K562 (cell line): Measurements from ENCODE around the gene PIP5K1B. TPM values are rescaled to one million over a fixed set of nuclear protein-coding genes. Genes with fewer than 3 reads are reported as not detected.

Source experiments
- CREM ChIP-seq: IDR thresholded peaks from 2 replicates; pipeline ENCODE4 v1.6.1; 2014; ENCODE audit warnings: antibody characterized with exemption, low read depth
- E2F6 ChIP-seq, 2 experiments: IDR thresholded peaks; 2 replicates each; pipeline ENCODE4 v1.6.1; 2011; ENCODE audit warnings: borderline replicate concordance in 1 of 2, control low read depth in 1 of 2, low read depth in 1 of 2, low read length in 1 of 2, mild to moderate bottlenecking in 1 of 2, mixed read lengths in 1 of 2, moderate library complexity in 1 of 2; ENCODE audit not compliant: insufficient read depth in 1 of 2, insufficient read length in 1 of 2, poor library complexity in 1 of 2, severe bottlenecking in 1 of 2; ENCODE audit errors: extremely low read depth in 1 of 2
- JUN ChIP-seq, 2 experiments: sonication (generic) in 1 of 2; formaldehyde crosslinking in 1 of 2; IDR thresholded peaks; 2 replicates each; pipeline versions ENCODE4 v1.6.1 to v1.8.0; 2012 to 2022; ENCODE audit warnings: borderline replicate concordance in 2 of 2, mild to moderate bottlenecking in 2 of 2, improper control_type of control experiment in 1 of 2, low read depth in 1 of 2, low read length in 1 of 2, missing genetic modification reagents in 1 of 2
- LEF1 ChIP-seq: fragments of 450-650 bp; IDR thresholded peaks from 2 replicates; pipeline ENCODE4 v1.6.1; 2016; ENCODE audit warnings: mild to moderate bottlenecking
- MAX ChIP-seq: sonication (generic); formaldehyde crosslinking; IDR thresholded peaks from 2 replicates; pipeline ENCODE4 v1.9.0; 2022; ENCODE audit warnings: mild to moderate bottlenecking, missing genetic modification reagents
- NCOA2 ChIP-seq, 2 experiments: fragments of 450-650 bp; IDR thresholded peaks; 2 replicates each; pipeline ENCODE4 v1.6.1; 2018; ENCODE audit warnings: mild to moderate bottlenecking in 2 of 2, moderate library complexity in 1 of 2; ENCODE audit not compliant: partially characterized antibody in 2 of 2
- PKNOX1 ChIP-seq: fragments of 450-650 bp; IDR thresholded peaks from 2 replicates; pipeline ENCODE4 v1.6.1; 2016
- RAD21 ChIP-seq, 2 experiments: fragments of 250-450 bp in 1 of 2; fragments of 450-650 bp in 1 of 2; sonication (Bioruptor Pico) in 1 of 2; formaldehyde crosslinking in 1 of 2; IDR thresholded peaks in 1 of 2; conservative IDR thresholded peaks in 1 of 2; 2 replicates each; pipeline versions ENCODE4 v1.4.0 to v1.8.0; 2020 to 2022; ENCODE audit warnings: mild to moderate bottlenecking in 2 of 2, moderate library complexity in 1 of 2
- RCOR1 ChIP-seq, 2 experiments: IDR thresholded peaks; 2 replicates each; pipeline ENCODE4 v1.6.1; 2012; ENCODE audit warnings: low read depth in 2 of 2, low read length in 2 of 2, borderline replicate concordance in 1 of 2, improper control_type of control experiment in 1 of 2
- REST ChIP-seq, 2 experiments: fragments of 450-650 bp; formaldehyde crosslinking in 1 of 2; IDR thresholded peaks; 2 replicates each; pipeline versions ENCODE4 v1.4.0 to v1.6.1; 2014 to 2020; ENCODE audit warnings: mild to moderate bottlenecking in 2 of 2, borderline replicate concordance in 1 of 2, low read depth in 1 of 2
- SRSF7 ChIP-seq: fragments of 200-400 bp; formaldehyde crosslinking; optimal IDR thresholded peaks from 2 replicates; pipeline ENCODE3; 2017; ENCODE audit warnings: mild to moderate bottlenecking, low read depth, low read length
- polyA plus RNA-seq, 8 experiments: library from polyadenylated mRNA; depleted of rRNA in 4 of 8; stranded (reverse) in 5 of 8; unstranded in 3 of 8; fragments of >200 nt; fragmentation: Nextera tagmentation in 2 of 8; fragmentation: Illumina TruSeq in 1 of 8; extraction: Ambion mirVana in 2 of 8; extraction: Trizol in 1 of 8; gene quantifications; 2 replicates each; pipeline versions ENCODE4 v1.2.1 to v1.2.3, GENCODE V29; 2011 to 2014; ENCODE audit warnings: inconsistent platforms in 1 of 8, missing spikeins in 1 of 8
- total RNA-seq, 7 experiments: library from RNA; depleted of rRNA in 6 of 7; stranded (reverse); fragments of >200 nt in 6 of 7; fragmentation: Illumina TruSeq in 2 of 7; extraction: Trizol in 2 of 7; gene quantifications; 2 replicates each; pipeline versions ENCODE4 v1.2.1 to v1.2.3, GENCODE V29; 2011 to 2021; ENCODE audit warnings: low replicate concordance in 1 of 7

The PIP5K1B gene
- total and polyA plus RNA-seq, 9 of the 15 experiments (the other 6 are each of a cell fraction or from before 2014, with no cell fraction given): 3.1 to 12.9 (median 7.4) TPM

- TF ChIP-seq REST (IDR thresholded peaks at IDR 0.05; ENCODE audit: borderline replicate concordance) (0 out of 2 replicates have a peak, but pooled peaks have one; percentile 5), REST (CRISPR knock-in tag; IDR thresholded peaks at IDR 0.05; ENCODE audit: low read depth) (no peak), JUN (IDR thresholded peaks at IDR 0.05; ENCODE audit: borderline replicate concordance, low read depth, low read length) (no peak), JUN (CRISPR knock-in tag; IDR thresholded peaks at IDR 0.05; ENCODE audit: borderline replicate concordance) (no peak), SRSF7 (no peak), LEF1 (peak; percentile 38; the same call in 1 of the 2 replicates), E2F6 (IDR thresholded peaks at IDR 0.05; ENCODE audit: borderline replicate concordance in 1 of 2, extremely low read depth in 1 of 2, insufficient read depth in 1 of 2, insufficient read length in 1 of 2, low read depth in 1 of 2, low read length in 1 of 2, poor library complexity in 1 of 2, severe bottlenecking in 1 of 2) (peak in 1 of 2 experiments; percentile 52), RCOR1 (IDR thresholded peaks at IDR 0.05; ENCODE audit: borderline replicate concordance in 1 of 2, low read depth in 2 of 2, low read length in 2 of 2) (0 out of 4 replicates have a peak, but pooled peaks of 1 of the 2 experiments have one; percentile 24), CREM (peak; percentile 17; the same call in 1 of the 2 replicates), MAX (CRISPR knock-in tag) (0 out of 2 replicates have a peak, but pooled peaks have one; percentile 21), PKNOX1 (peak; percentile 49), NCOA2 (IDR thresholded peaks at IDR 0.05; ENCODE audit: partially characterized antibody in 2 of 2) (no peak), RAD21 (CRISPR knock-in tag; conservative IDR thresholded peaks at IDR 0.05 in 1 of 2, IDR thresholded peaks at IDR 0.05 in 1 of 2) (peak; percentile 15 to 57; a peak in 3 of 4 replicates)
These were observed 293.8 kb downstream of the PIP5K1B start (continued) for GRCh38 chr9:68998812-68999211.
